OCI-LY1 (cell line): ENCODE data around the gene RBM20.
A peak's percentile ranks its signal among the peaks of the same experiment; 100 is the strongest.

Experiments
- H2AFZ ChIP-seq: fragments of 200-600 bp; sonication (generic), shearing (Covaris generic); 2 replicates; pipeline ENCODE4 v1.6.0; 2014; ENCODE audit warnings: antibody characterized with exemption, mild to moderate bottlenecking, low read length
- H3F3A ChIP-seq: fragments of 200-600 bp; sonication (generic), shearing (Covaris generic); 2 replicates; pipeline ENCODE4 v1.6.0; 2014; ENCODE audit warnings: mild to moderate bottlenecking, antibody characterized with exemption, low read length, moderate library complexity; ENCODE audit not compliant: insufficient read depth
- H3K27ac ChIP-seq: fragments of 200-600 bp; sonication (generic); 2 replicates; pipeline ENCODE4 v1.5.1; 2014; ENCODE audit warnings: low read length, mixed run types, mild to moderate bottlenecking, low read depth; ENCODE audit not compliant: poor library complexity, severe bottlenecking
- H3K27me3 ChIP-seq: fragments of 200-600 bp; sonication (generic); 2 replicates; pipeline ENCODE4 v1.6.0; 2014; ENCODE audit warnings: antibody characterized with exemption, mild to moderate bottlenecking, low read length, moderate library complexity; ENCODE audit not compliant: insufficient read depth
- H3K36me3 ChIP-seq: fragments of 200-600 bp; sonication (generic); 2 replicates; pipeline ENCODE4 v1.6.1; 2014; ENCODE audit warnings: mild to moderate bottlenecking, antibody characterized with exemption, low read length, moderate library complexity, mixed read lengths; ENCODE audit not compliant: insufficient read depth
- H3K4me1 ChIP-seq: fragments of 200-600 bp; sonication (generic); 2 replicates; pipeline ENCODE4 v1.5.1; 2014; ENCODE audit warnings: mild to moderate bottlenecking, low read length, moderate library complexity; ENCODE audit not compliant: insufficient read depth, severe bottlenecking
- H3K4me2 ChIP-seq: fragments of 200-600 bp; sonication (generic), shearing (Covaris generic); 2 replicates; pipeline ENCODE4 v1.6.1; 2014; ENCODE audit warnings: low read length
- H3K4me3 ChIP-seq: fragments of 200-600 bp; sonication (generic); 2 replicates; pipeline ENCODE4 v1.5.1; 2014; ENCODE audit warnings: low read length, low read depth, mild to moderate bottlenecking, mixed read lengths; ENCODE audit not compliant: poor library complexity, severe bottlenecking
- H3K79me2 ChIP-seq: fragments of 200-600 bp; shearing (Covaris generic); 2 replicates; pipeline ENCODE4 v1.6.1; 2016; ENCODE audit warnings: mixed run types, low read length, mixed read lengths; ENCODE audit not compliant: insufficient read depth
- H3K9ac ChIP-seq: fragments of 200-600 bp; sonication (generic), shearing (Covaris generic); 2 replicates; pipeline ENCODE4 v1.6.1; 2014; ENCODE audit warnings: mild to moderate bottlenecking, low read length, mixed read lengths
- H3K9me2 ChIP-seq: fragments of 200-600 bp; sonication (generic), shearing (Covaris generic); 2 replicates; pipeline ENCODE4 v1.6.1; 2014; ENCODE audit warnings: low read depth, mild to moderate bottlenecking, low read length, mixed read lengths
- H3K9me3 ChIP-seq: fragments of 200-600 bp; shearing (Covaris generic); 2 replicates; pipeline ENCODE4 v1.6.1; 2014; ENCODE audit warnings: low read length, mixed read lengths
- H4K20me1 ChIP-seq: fragments of 200-600 bp; sonication (generic), shearing (Covaris generic); 2 replicates; pipeline ENCODE4 v1.6.0; 2016; ENCODE audit warnings: mild to moderate bottlenecking, low read length; ENCODE audit not compliant: insufficient read depth
- EZH2 ChIP-seq: fragments of 200-600 bp; sonication (generic), shearing (Covaris generic); IDR thresholded peaks from 2 replicates; pipeline ENCODE4 v1.8.0; 2017; ENCODE audit warnings: borderline replicate concordance, mixed run types, mild to moderate bottlenecking, antibody characterized with exemption, low read length, moderate library complexity, mixed read lengths
- TF ChIP-seq, protein P1 (sequence below): fragments of 200-600 bp; sonication (generic), shearing (Covaris generic); IDR thresholded peaks from 2 replicates; pipeline ENCODE4 v1.5.1; 2017; ENCODE audit warnings: mild to moderate bottlenecking, antibody characterized with exemption, low read length, moderate library complexity, mixed read lengths

The RBM20 gene

DNA sequence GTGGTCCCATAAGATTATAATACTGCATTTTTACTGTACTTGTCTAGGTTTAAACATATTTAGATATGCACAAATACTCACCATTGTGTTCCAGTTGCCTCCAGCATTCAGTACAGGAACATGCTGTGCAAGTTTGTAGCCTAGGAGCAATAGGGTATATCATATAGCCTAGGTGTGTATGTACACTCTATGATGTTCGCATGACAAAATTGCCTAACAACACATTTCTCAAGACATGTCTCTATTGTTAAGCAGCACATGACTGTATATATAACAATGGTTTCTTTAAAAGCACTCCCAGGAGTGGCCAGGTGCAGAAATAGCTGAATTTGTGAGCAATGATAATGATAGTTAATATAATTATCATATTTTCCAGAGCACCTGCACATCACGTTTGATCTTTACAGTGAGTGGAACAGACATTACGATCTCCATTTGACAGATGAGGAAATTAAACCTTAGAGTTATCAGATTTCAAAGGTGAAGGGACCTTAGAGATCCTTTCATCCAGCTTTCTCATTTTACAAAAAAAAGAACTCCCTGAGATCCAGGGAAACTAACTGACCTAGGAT, 128.4 kb downstream of the RBM20 start:
- H3K4me3 ChIP-seq = no peak overlapping the region
- H3F3A ChIP-seq = no peaks in the 10 kb centered on the region
- no peaks in the 10 kb centered on the region for H3K36me3 ChIP-seq
- H3K27ac ChIP-seq = peak overlapping the region; percentile 71
- H3K9me3 ChIP-seq = no peaks in the 10 kb centered on the region
- H3K9me2 ChIP-seq = no peaks in the 10 kb centered on the region
- no peaks in the 10 kb centered on the region for H4K20me1 ChIP-seq
- peak overlapping the region; percentile 36; the same call in 1 of the 2 replicates for H3K4me2 ChIP-seq
- H3K27me3 ChIP-seq = no peaks in the 10 kb centered on the region
- no peak for TF ChIP-seq EZH2
- TF ChIP-seq, protein P1, sequence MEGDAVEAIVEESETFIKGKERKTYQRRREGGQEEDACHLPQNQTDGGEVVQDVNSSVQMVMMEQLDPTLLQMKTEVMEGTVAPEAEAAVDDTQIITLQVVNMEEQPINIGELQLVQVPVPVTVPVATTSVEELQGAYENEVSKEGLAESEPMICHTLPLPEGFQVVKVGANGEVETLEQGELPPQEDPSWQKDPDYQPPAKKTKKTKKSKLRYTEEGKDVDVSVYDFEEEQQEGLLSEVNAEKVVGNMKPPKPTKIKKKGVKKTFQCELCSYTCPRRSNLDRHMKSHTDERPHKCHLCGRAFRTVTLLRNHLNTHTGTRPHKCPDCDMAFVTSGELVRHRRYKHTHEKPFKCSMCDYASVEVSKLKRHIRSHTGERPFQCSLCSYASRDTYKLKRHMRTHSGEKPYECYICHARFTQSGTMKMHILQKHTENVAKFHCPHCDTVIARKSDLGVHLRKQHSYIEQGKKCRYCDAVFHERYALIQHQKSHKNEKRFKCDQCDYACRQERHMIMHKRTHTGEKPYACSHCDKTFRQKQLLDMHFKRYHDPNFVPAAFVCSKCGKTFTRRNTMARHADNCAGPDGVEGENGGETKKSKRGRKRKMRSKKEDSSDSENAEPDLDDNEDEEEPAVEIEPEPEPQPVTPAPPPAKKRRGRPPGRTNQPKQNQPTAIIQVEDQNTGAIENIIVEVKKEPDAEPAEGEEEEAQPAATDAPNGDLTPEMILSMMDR = no peak
- H3K79me2 ChIP-seq = no peaks in the 10 kb centered on the region
- no peak overlapping the region for H2AFZ ChIP-seq
- H3K4me1 ChIP-seq = peaks cover 41% of the 10 kb centered on the region
- H3K9ac ChIP-seq = no peak overlapping the region

DNA sequence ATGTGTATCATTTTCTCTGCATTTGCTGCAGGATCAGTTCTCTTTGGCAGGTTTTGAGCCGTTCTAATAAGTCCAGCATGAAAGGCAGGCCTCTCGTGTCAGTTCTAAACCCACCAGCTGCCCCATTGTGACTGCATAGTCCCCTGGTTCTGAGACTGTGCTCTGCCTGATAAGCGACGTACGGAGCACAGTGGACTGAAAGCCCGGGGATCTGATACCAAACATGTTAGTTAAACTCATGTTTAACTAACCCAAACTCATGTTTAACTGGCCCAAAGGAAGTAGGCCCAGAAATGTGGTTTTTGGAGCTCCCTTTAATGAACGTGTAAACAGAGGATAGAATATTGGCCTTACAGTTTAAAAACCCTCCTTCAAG, 129.5 kb downstream of the RBM20 start:
- TF ChIP-seq EZH2 = no peak
- TF ChIP-seq, protein P1 = no peak
- H3F3A ChIP-seq = no peaks in the 10 kb centered on the region
- H2AFZ ChIP-seq = no peak overlapping the region
- no peaks in the 10 kb centered on the region for H4K20me1 ChIP-seq
- no peaks in the 10 kb centered on the region for H3K27me3 ChIP-seq
- H3K4me3 ChIP-seq = no peak overlapping the region
- no peak overlapping the region for H3K27ac ChIP-seq
- no peaks in the 10 kb centered on the region for H3K79me2 ChIP-seq
- peaks cover 41% of the 10 kb centered on the region for H3K4me1 ChIP-seq
- H3K4me2 ChIP-seq = no peak overlapping the region
- no peak overlapping the region for H3K9ac ChIP-seq
- H3K9me3 ChIP-seq = no peaks in the 10 kb centered on the region
- no peaks in the 10 kb centered on the region for H3K9me2 ChIP-seq
- no peaks in the 10 kb centered on the region for H3K36me3 ChIP-seq

DNA sequence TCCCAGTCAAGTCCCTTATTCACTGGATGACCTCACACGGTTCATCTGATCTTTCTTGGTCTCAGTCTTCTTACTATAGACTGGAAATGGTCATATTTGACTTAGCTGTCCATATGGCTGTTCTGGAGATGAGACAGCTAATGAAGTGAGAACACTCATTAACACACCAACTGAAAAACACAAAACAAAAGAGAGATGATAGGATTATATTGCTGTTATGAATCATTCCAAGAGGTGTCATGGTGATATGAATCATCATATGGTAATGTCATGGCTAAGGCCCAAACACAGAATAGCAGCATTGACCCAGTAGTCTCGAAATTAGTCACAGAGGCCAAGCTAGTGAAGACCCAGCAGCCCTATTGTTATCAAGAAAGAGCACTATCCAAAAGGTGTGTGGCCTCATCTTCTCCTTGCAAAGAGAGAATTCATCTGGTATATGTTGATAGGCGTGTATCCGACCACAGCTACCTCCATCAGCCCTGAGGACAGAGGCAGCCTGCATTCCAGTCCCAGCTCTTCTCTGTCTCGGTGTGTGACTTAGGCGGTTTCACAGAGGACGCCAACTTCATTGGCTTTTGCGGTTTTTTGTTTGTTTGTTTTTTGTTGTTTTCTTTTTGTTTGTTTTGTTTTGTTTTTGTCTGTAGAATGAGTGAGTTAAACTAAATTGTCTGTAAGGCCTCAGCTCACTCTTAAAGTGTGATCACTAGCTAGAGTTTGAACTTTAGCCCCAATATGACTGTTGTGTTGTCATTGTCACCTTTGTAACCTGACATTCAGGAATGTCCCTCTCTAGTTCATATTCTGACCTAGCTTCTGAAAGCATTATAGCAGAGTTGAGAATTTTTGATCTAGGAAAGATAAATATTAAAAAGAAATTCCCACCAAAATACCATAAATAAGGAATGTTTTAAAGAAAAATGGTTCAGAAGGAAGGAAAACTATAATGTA, 130.2 kb downstream of the RBM20 start:
- no peak overlapping the region for H2AFZ ChIP-seq

More for the DNA sequence above, 130.2 kb downstream of the RBM20 start:
- Histone ChIP-seq H3K9ac (no peak overlapping the region), H3K27ac (no peak overlapping the region), H3K4me1 (peaks cover 39% of the 10 kb centered on the region), H3K79me2 (no peaks in the 10 kb centered on the region), H3K9me3 (no peaks in the 10 kb centered on the region), H3K4me3 (no peak overlapping the region), H3K36me3 (no peaks in the 10 kb centered on the region), H3K4me2 (no peak overlapping the region), H3K27me3 (no peaks in the 10 kb centered on the region), H3F3A (no peaks in the 10 kb centered on the region), H3K9me2 (no peaks in the 10 kb centered on the region), H4K20me1 (no peaks in the 10 kb centered on the region)
- TF ChIP-seq EZH2 = no peak
- TF ChIP-seq, protein P1 = no peak
